ENCODE data around the gene HTRA3.

Gene HTRA3

DNA sequence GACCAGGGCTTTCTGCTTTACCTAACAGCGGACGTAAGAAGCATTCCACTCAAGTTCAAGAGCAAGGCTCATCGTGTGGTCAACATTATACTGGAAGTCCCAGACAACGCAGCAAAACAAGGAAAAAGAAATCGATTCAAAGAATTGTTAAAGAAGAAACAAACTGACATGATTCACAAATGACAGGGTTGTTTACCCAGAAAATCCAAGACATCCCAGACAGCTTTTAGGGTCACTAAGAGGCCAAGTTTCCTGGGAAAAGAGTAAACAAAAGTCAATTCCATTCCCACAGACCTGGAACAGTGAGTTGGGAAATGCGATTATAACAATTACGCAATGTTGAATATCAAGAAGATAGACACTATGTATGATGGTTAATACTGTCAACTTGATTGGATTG, 21.5 kb upstream of the HTRA3 start:
- H3K4me3 ChIP-seq (ENCODE audit: insufficient read depth, low read depth, low read length, poor library complexity, severe bottlenecking), result no peak overlapping the region
- no peaks in the 10 kb centered on the region for H3K4me1 ChIP-seq (ENCODE audit: control insufficient read depth, insufficient read depth, low read length, poor library complexity, severe bottlenecking)
- H3K27ac ChIP-seq (ENCODE audit: insufficient read depth, low read length, poor library complexity, severe bottlenecking), result no peak overlapping the region
- no peaks in the 10 kb centered on the region for H3K36me3 ChIP-seq (ENCODE audit: control insufficient read depth, insufficient read depth, low read length)
- no peaks in the 10 kb centered on the region for H3K9me3 ChIP-seq (ENCODE audit: control insufficient read depth, low read length)
- DNase-seq, result no peak
- no peaks in the 10 kb centered on the region for H3K27me3 ChIP-seq (replicated peaks; ENCODE audit: control insufficient read depth, insufficient read depth, low read length, poor library complexity, severe bottlenecking)

DNA sequence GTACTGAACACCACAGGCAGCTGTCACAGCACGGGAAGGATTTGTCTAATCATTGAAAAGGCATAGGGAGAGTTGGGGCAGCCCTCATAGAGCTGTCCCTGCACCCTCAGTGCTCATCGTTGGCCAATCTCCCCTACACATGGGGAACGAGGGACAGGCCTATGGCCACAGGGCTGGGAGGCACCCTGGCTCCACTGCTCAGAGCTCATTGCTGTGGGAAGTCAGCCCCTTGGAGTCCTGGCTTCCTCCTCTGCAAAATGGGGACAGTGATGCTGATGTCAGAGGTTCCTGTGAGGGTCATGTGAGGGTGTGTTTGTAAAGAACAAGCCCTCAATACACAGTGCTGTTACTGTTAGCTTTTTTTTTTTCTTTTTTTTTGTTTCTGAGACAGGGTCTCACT, 19.3 kb upstream of the HTRA3 start:
- H3K4me1 ChIP-seq (ENCODE audit: control insufficient read depth, insufficient read depth, low read length, poor library complexity, severe bottlenecking), result no peaks in the 10 kb centered on the region
- no peak overlapping the region for H3K27ac ChIP-seq (ENCODE audit: insufficient read depth, low read length, poor library complexity, severe bottlenecking)
- no peaks in the 10 kb centered on the region for H3K27me3 ChIP-seq (replicated peaks; ENCODE audit: control insufficient read depth, insufficient read depth, low read length, poor library complexity, severe bottlenecking)
- no peak overlapping the region for H3K4me3 ChIP-seq (ENCODE audit: insufficient read depth, low read depth, low read length, poor library complexity, severe bottlenecking)
- H3K36me3 ChIP-seq (ENCODE audit: control insufficient read depth, insufficient read depth, low read length), result no peaks in the 10 kb centered on the region
- H3K9me3 ChIP-seq (ENCODE audit: control insufficient read depth, low read length), result no peaks in the 10 kb centered on the region
- no peak for DNase-seq

DNA sequence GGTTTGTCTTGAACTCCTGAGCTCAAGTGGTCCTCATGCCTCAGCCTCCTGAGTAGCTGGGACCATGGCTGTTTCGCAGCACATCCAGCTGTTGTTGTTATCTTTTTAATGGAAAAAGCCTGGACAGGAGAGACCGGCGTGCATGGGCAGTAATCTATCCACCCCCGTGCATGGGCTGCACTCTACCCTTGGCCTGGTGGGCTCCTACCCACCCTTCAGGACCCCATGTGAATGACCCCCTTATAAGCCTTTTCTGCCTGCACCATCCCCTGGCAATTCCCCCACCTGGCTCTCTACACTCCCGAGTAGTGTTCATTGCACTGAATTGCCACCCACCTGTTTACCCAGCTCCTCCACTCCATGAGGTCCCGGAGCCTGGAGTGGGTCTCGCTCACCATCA, 18.9 kb upstream of the HTRA3 start:
- Histone ChIP-seq H3K27ac (ENCODE audit: insufficient read depth, low read length, poor library complexity, severe bottlenecking) (no peak overlapping the region), H3K4me1 (ENCODE audit: control insufficient read depth, insufficient read depth, low read length, poor library complexity, severe bottlenecking) (no peaks in the 10 kb centered on the region), H3K27me3 (replicated peaks; ENCODE audit: control insufficient read depth, insufficient read depth, low read length, poor library complexity, severe bottlenecking) (no peaks in the 10 kb centered on the region), H3K4me3 (ENCODE audit: insufficient read depth, low read depth, low read length, poor library complexity, severe bottlenecking) (no peak overlapping the region), H3K9me3 (ENCODE audit: control insufficient read depth, low read length) (no peaks in the 10 kb centered on the region), H3K36me3 (ENCODE audit: control insufficient read depth, insufficient read depth, low read length) (no peaks in the 10 kb centered on the region)
- no peak for DNase-seq

DNA sequence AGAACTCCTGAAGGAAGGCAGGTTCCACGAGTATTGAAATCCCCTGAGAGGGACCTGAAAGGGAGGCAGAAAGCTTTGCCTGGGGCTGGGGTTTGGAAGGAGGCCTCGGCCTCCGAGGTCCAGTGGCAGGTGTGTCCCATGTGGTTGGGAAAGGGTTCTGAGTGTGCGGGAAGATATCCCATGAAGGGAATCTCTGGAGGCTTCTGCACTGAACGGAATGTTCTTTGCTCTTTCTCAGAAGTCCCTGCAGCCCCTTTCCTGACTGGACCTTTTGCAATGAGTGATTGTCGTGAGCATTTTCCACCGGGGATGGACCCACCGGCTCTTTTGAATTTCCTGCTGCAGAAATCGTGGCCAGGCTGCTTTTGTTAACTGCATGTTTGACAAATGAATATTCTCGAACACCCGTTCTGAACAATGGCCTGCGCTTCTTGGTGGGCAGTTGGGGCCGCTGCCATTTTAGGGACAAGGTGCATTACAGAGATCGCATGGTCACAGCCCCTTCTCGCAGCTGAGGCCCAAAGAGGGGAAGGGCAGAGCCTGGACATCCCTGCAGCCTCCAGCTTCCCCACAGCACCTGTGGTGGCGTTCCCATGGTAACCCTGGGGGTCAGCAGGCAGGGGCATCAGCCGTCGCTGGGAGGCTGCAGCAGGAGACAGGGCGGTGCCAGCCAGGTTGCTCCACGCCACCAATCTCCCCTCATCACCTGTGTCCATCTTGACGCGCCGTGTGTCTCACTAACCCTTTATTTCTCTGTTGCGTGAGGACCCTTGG, 18.3 kb upstream of the HTRA3 start:
- no peaks in the 10 kb centered on the region for H3K27me3 ChIP-seq (replicated peaks; ENCODE audit: control insufficient read depth, insufficient read depth, low read length, poor library complexity, severe bottlenecking)
- no peak for DNase-seq
- no peak overlapping the region for H3K27ac ChIP-seq (ENCODE audit: insufficient read depth, low read length, poor library complexity, severe bottlenecking)
- H3K36me3 ChIP-seq (ENCODE audit: control insufficient read depth, insufficient read depth, low read length), result no peaks in the 10 kb centered on the region
- no peak overlapping the region for H3K4me3 ChIP-seq (ENCODE audit: insufficient read depth, low read depth, low read length, poor library complexity, severe bottlenecking)
- H3K4me1 ChIP-seq (ENCODE audit: control insufficient read depth, insufficient read depth, low read length, poor library complexity, severe bottlenecking), result no peaks in the 10 kb centered on the region
- H3K9me3 ChIP-seq (ENCODE audit: control insufficient read depth, low read length), result no peaks in the 10 kb centered on the region

DNA sequence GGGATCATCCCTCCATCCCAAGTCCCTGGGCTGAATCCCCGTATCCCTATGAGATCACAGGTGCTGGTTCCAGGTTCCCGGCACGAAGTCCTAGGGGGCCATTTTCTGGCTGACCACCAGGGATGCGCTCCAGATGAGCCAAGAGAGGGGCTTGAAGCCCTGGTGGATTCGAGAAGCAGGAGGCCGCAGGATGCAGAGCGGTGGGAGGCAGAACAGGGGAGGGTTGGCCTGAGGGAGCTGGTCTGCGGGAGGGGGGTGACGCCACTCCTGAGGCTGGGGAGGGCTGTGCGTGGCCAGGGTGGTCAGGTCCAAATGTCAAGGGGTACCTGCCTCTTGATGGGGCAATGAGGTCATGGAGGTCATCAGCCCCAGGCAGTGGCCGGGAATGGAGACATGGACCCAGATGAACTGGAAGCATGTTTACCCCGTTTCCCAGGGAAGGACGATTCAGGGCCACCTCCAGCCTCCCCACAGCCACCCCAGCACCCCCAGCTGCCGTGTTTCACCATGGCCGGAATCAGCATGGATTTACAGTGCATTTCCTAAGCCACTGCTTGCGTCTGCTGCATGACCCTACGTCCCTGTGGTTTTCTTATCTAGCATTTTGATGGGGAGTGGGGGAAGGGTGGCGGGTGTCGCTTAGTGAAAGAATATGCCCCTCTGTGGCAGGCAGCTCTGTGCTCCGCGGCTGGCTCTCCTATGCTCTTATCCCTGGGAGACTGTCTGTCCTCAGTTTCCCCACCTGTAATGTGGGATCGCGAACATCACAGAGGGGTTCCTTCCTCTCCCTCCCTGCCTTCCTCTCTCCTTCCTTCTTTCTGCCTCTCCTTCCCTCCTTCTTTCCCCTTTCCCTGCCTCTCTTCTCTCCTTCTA, 17.0 kb upstream of the HTRA3 start:
- H3K36me3 ChIP-seq (ENCODE audit: control insufficient read depth, insufficient read depth, low read length), result no peaks in the 10 kb centered on the region
- H3K9me3 ChIP-seq (ENCODE audit: control insufficient read depth, low read length), result no peaks in the 10 kb centered on the region
- DNase-seq, result no peak
- no peak overlapping the region for H3K27ac ChIP-seq (ENCODE audit: insufficient read depth, low read length, poor library complexity, severe bottlenecking)
- no peak overlapping the region for H3K4me3 ChIP-seq (ENCODE audit: insufficient read depth, low read depth, low read length, poor library complexity, severe bottlenecking)
- no peaks in the 10 kb centered on the region for H3K27me3 ChIP-seq (replicated peaks; ENCODE audit: control insufficient read depth, insufficient read depth, low read length, poor library complexity, severe bottlenecking)
- no peaks in the 10 kb centered on the region for H3K4me1 ChIP-seq (ENCODE audit: control insufficient read depth, insufficient read depth, low read length, poor library complexity, severe bottlenecking)

DNA sequence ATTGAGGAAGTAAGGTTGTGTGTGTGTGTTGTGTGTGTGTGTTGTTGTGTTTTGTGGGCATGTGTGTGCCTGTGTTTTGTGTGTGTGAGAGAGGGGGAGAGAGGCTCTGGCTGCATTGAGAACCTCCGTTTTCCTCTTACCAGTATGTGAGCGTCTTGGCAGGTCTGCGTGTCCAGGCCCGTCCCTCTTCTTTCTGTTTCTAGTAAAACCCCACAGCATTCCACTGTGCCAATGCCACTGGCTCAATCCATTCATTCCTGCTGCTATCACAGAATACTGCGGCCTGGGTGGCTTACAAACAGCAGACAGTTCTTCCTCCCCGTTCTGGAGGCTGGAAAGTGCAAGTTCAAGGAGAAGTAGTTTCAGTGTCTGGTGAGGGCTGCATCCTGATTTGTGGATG, 15.5 kb upstream of the HTRA3 start:
- no peaks in the 10 kb centered on the region for H3K36me3 ChIP-seq (ENCODE audit: control insufficient read depth, insufficient read depth, low read length)
- no peaks in the 10 kb centered on the region for H3K27me3 ChIP-seq (replicated peaks; ENCODE audit: control insufficient read depth, insufficient read depth, low read length, poor library complexity, severe bottlenecking)
- no peak overlapping the region for H3K4me3 ChIP-seq (ENCODE audit: insufficient read depth, low read depth, low read length, poor library complexity, severe bottlenecking)
- no peak overlapping the region for H3K27ac ChIP-seq (ENCODE audit: insufficient read depth, low read length, poor library complexity, severe bottlenecking)
- no peaks in the 10 kb centered on the region for H3K4me1 ChIP-seq (ENCODE audit: control insufficient read depth, insufficient read depth, low read length, poor library complexity, severe bottlenecking)
- no peaks in the 10 kb centered on the region for H3K9me3 ChIP-seq (ENCODE audit: control insufficient read depth, low read length)
- no peak for DNase-seq

DNA sequence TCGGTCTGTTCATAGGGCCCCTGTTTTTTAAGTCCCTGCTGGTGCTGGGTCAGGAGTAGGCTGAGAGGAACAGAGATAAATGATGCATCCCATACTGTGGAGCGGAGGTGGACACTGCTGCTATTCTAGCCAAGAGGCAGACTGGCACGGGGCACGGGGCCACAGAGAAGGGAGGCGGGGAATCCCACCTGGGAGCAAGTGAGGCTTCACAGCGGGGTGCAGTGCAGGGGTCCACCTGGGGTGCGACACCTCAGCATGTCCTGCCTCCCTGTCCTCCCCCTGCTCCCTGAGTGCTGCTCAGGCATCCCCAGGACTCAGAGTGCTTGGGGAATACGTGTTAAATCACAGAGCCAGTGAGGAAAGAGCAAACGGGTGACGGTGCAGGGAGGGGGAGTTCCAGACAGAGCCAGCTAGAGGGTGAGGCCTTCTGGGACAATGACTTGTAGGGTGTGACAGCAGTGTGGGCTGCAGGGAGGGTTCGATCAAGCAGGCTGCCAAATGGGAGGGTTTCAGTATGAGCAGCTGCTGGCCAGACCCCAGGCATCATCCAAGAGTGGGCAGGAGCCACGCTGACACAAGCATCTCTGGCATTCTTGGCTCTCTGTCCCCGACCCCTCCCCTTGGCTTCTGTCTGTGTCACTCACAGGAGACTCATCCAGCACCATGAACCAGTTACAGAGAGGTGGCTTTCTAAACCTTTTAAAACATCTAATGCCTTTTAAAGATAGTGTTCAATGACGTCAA, 13.7 kb upstream of the HTRA3 start:
- Histone ChIP-seq H3K9me3 (ENCODE audit: control insufficient read depth, low read length) (no peaks in the 10 kb centered on the region), H3K27me3 (replicated peaks; ENCODE audit: control insufficient read depth, insufficient read depth, low read length, poor library complexity, severe bottlenecking) (no peaks in the 10 kb centered on the region), H3K36me3 (ENCODE audit: control insufficient read depth, insufficient read depth, low read length) (no peaks in the 10 kb centered on the region), H3K4me1 (ENCODE audit: control insufficient read depth, insufficient read depth, low read length, poor library complexity, severe bottlenecking) (no peaks in the 10 kb centered on the region), H3K27ac (ENCODE audit: insufficient read depth, low read length, poor library complexity, severe bottlenecking) (no peak overlapping the region), H3K4me3 (ENCODE audit: insufficient read depth, low read depth, low read length, poor library complexity, severe bottlenecking) (no peak overlapping the region)
- DNase-seq, result no peak

DNA sequence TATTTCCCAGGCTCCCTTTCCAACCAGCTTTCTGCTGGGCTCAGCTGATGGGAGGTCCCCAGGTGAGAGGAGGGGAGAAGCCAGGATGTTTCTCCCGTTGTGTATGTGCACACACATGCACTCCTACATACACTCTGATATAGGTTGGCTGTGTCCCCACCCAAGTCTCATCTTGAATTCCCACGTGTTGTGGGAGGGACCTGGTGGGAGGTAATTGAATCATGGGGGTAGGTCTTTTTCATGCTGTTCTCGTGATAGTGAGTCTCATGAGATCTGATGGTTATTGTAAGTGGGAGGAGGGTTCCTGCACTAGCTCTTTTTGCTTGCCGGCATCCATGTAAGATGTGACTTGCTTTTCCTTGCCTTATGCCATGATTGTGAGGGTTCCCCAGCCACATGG, 11.7 kb upstream of the HTRA3 start:
- Histone ChIP-seq H3K9me3 (ENCODE audit: control insufficient read depth, low read length) (no peaks in the 10 kb centered on the region), H3K4me3 (ENCODE audit: insufficient read depth, low read depth, low read length, poor library complexity, severe bottlenecking) (no peak overlapping the region), H3K27me3 (replicated peaks; ENCODE audit: control insufficient read depth, insufficient read depth, low read length, poor library complexity, severe bottlenecking) (no peaks in the 10 kb centered on the region), H3K27ac (ENCODE audit: insufficient read depth, low read length, poor library complexity, severe bottlenecking) (no peak overlapping the region), H3K36me3 (ENCODE audit: control insufficient read depth, insufficient read depth, low read length) (no peaks in the 10 kb centered on the region), H3K4me1 (ENCODE audit: control insufficient read depth, insufficient read depth, low read length, poor library complexity, severe bottlenecking) (no peaks in the 10 kb centered on the region)
- DNase-seq, result no peak

DNA sequence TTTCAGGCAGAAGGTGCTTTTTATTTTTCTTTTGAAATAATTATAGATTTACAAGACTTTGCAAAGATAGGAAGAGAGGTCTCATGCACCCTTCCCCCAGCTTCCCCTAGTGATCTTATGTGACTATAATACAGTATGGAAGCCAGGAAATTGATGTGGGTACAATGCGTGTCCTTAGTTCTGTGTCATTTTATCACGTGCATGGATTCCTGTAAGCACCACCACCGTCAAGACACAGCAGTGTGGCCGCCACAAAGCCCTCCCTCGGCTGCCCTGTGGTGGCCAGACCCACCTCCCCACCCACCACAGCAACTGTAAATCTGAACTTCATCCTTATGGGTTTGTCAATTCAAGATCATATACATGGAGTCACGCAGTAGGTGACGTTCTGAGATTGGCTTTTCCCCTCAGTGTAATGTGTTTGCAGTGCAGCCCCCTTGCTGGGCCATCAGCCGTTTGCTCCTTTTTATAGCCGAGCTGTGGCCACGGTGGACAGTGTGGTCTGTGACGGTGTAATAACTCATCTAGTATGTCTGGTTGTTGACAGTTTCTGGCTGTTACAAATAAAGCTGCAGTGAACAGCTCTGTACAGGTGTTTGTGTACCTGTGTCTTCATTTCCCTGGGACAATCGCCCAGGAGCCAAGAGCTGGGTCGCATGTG, 10.9 kb upstream of the HTRA3 start:
- no peak overlapping the region for H3K4me3 ChIP-seq (ENCODE audit: insufficient read depth, low read depth, low read length, poor library complexity, severe bottlenecking)
- no peaks in the 10 kb centered on the region for H3K36me3 ChIP-seq (ENCODE audit: control insufficient read depth, insufficient read depth, low read length)
- H3K4me1 ChIP-seq (ENCODE audit: control insufficient read depth, insufficient read depth, low read length, poor library complexity, severe bottlenecking), result no peaks in the 10 kb centered on the region
- H3K9me3 ChIP-seq (ENCODE audit: control insufficient read depth, low read length), result no peaks in the 10 kb centered on the region
- DNase-seq, result no peak
- H3K27ac ChIP-seq (ENCODE audit: insufficient read depth, low read length, poor library complexity, severe bottlenecking), result no peak overlapping the region
- no peaks in the 10 kb centered on the region for H3K27me3 ChIP-seq (replicated peaks; ENCODE audit: control insufficient read depth, insufficient read depth, low read length, poor library complexity, severe bottlenecking)
